ENCODE data around the gene AUP1.

GRCh38 chr2:74504591-74504990, 24.9 kb downstream of the AUP1 start:
- no peak for TF ChIP-seq RARB (CRISPR knock-in tag; IDR thresholded peaks at IDR 0.05)
- TF ChIP-seq ZFP3 (CRISPR knock-in tag; IDR thresholded peaks at IDR 0.05): no peak
- no peak for TF ChIP-seq PATZ1 (CRISPR knock-in tag; IDR thresholded peaks at IDR 0.05; ENCODE audit: borderline replicate concordance)
- TF ChIP-seq ZNF70 (CRISPR knock-in tag; IDR thresholded peaks at IDR 0.05): no peak
- TF ChIP-seq PPARA (CRISPR knock-in tag; IDR thresholded peaks at IDR 0.05; ENCODE audit: borderline replicate concordance): no peak
- TF ChIP-seq, protein P1, sequence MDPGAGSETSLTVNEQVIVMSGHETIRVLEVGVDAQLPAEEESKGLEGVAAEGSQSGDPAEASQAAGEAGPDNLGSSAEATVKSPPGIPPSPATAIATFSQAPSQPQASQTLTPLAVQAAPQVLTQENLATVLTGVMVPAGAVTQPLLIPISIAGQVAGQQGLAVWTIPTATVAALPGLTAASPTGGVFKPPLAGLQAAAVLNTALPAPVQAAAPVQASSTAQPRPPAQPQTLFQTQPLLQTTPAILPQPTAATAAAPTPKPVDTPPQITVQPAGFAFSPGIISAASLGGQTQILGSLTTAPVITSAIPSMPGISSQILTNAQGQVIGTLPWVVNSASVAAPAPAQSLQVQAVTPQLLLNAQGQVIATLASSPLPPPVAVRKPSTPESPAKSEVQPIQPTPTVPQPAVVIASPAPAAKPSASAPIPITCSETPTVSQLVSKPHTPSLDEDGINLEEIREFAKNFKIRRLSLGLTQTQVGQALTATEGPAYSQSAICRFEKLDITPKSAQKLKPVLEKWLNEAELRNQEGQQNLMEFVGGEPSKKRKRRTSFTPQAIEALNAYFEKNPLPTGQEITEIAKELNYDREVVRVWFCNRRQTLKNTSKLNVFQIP (CRISPR knock-in tag; IDR thresholded peaks at IDR 0.05; ENCODE audit: borderline replicate concordance, low read depth): no peak
- no peak for TF ChIP-seq ESRRG (CRISPR knock-in tag; IDR thresholded peaks at IDR 0.05)
- TF ChIP-seq ZFP30 (CRISPR knock-in tag; IDR thresholded peaks at IDR 0.05): no peak
- no peak for TF ChIP-seq SNAI2 (CRISPR knock-in tag; IDR thresholded peaks at IDR 0.05)
- TF ChIP-seq TCF4 (CRISPR knock-in tag; IDR thresholded peaks at IDR 0.05; ENCODE audit: borderline replicate concordance): no peak

Measured in SK-N-SH treated with all-trans-retinoic acid at 6 μM for 48 hours (cell line).